Activated CD8-positive, alpha-beta memory T cell treated with anti-CD3 and anti-CD28 coated beads for 24 hours (primary cell): ENCODE data around the gene NME1.
A peak's percentile ranks its signal among the peaks of the same experiment; 100 is the strongest.
"Not testable (repeated sequence)": the region's sequence is repeated elsewhere in the genome, so short reads cannot be mapped to it uniquely, and the experiment has no call there.

Experiments used
- DNase-seq: peaks from one replicate; pipeline ENCODE4 v3.0.0-alpha.2; 2020

Gene NME1

DNA sequence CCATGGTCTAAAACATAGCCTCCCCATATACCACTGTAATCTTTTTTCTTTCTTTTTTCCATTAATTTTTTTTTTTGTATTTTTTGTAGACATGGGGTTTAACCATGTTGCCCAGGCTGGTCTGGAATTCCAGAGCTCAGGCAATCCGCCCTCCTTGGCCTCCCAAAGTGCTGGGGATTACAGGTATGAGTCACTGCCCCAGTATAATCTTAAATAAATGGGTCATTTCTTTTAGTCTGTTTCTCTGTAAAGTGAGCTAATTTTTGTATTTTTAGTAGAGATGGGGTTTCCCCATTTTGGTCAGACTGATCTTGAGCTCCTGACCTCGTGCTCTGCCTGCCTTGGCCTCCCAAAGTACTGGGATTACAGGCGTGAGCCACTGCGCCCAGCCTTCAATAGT, 5.7 kb upstream of the NME1 start:
- no peak for DNase-seq

DNA sequence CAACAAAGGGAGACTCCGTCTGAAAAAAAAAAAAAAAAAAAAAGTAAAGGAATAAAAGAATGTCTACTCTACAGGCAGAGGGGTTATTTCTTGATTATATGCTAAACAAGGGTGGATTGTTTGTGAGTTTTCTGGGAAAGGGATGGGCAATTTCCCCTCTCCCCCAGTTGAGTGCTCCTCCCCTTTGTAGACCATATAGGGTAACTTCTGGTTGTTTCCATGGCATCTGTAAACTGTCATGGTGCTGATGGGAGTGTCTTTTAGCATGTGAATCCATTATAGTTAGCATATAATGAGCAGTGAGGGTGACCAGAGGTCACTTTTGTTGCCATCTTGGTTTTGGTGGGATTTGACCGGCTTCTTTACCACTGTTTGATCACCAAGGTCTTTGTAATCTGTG, 4.2 kb upstream of the NME1 start:
- DNase-seq, result no peak

DNA sequence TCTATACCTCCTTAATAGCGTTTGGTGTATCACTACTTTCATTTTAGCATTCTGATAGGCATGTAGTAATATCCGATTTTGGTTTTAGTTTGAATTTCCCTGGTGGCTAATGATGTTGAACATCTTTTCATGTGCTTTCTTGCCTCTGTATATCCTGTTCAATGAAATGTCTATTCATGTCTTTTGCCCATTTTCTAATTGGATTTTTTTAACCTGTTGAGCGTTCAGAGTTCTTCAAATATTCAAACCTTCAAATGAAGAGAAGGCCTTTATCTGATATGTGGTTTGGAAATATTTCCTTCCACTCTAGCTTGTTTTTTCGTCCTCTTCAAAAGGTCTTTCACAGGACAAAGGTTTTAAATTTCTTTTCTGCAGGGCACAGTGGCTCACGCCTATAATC, 2.4 kb upstream of the NME1 start:
- DNase-seq, result no peak

DNA sequence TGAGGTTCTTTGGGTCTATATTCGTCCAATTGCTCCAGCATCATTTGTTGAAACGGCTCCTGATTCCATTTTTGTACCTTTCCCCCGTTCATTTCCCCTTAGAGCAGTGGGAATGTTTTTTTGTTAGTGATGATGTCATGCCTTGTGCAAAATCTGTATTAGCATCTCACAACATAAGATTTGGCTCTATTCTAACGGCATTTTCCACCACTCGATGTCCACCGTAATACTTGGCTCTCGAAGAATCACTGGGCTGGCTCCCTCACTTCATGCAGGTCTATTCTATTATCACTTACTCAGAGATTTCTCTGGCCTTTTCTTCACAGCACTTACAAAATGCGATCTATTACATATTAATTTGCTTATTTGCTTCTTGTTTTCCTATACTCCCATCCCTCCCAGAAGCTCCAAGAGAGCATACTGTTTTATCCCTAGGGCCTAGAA, 571 bp upstream of the NME1 start:
- no peak for DNase-seq

DNA sequence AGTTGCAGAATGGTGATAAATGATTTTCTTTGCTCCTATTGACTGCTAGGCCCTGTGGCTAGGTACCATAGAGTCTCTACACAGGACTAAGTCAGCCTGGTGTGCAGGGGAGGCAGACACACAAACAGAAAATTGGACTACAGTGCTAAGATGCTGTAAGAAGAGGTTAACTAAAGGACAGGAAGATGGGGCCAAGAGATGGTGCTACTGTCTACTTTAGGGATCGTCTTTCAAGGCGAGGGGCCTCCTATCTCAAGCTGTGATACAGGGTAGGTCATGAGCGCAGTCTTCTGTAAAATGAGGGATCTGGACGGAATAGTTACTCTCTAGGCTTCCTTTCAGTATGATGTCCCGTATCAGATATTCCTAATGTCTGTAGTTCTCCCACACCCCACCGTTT, 817 bp downstream of the NME1 start:
- DNase-seq, result no peak

DNA sequence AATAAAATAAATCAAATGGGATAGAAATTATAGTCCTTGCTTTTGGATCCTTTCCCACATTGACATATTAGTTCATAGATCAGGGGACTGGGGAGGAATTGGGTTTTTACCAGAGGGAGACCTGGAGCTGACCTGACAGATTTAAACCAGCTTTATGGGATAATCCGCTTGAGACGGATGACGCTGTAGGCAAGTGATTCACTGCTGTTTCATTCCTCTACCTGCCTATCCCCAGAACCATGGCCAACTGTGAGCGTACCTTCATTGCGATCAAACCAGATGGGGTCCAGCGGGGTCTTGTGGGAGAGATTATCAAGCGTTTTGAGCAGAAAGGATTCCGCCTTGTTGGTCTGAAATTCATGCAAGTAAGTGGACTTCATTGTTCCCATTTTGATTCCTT, 2.1 kb downstream of the NME1 start:
- DNase-seq, result no peak

DNA sequence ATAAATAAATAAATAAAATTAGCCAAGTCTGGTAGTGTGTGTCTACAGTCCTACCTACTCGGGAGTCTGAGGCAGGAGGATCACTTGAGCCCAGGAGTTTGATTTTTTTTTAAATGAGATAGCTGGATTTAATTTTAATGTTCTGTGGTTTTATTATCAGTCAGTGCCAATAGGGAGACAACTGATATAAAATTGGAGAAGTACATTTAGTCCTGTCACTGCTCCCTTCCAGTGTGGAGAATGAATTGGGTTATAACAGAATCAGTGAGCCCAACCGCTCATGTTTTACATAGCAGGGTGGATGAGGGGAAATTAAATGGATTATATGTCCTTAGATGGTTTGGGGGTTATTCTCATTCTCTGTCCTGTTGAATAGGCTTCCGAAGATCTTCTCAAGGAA, 6.2 kb downstream of the NME1 start:
- no peak for DNase-seq

DNA sequence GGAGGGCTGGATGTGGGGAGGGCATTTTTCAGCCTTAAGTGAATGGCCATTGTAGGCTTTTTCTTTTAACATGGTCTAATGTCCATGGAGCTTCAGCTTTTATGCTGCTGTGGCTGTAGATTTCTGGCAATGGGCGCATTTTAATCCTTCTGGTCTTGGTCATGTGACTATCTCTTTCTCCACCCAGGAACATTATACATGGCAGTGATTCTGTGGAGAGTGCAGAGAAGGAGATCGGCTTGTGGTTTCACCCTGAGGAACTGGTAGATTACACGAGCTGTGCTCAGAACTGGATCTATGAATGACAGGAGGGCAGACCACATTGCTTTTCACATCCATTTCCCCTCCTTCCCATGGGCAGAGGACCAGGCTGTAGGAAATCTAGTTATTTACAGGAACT, 8.2 kb downstream of the NME1 start:
- DNase-seq, result peak; percentile 17

DNA sequence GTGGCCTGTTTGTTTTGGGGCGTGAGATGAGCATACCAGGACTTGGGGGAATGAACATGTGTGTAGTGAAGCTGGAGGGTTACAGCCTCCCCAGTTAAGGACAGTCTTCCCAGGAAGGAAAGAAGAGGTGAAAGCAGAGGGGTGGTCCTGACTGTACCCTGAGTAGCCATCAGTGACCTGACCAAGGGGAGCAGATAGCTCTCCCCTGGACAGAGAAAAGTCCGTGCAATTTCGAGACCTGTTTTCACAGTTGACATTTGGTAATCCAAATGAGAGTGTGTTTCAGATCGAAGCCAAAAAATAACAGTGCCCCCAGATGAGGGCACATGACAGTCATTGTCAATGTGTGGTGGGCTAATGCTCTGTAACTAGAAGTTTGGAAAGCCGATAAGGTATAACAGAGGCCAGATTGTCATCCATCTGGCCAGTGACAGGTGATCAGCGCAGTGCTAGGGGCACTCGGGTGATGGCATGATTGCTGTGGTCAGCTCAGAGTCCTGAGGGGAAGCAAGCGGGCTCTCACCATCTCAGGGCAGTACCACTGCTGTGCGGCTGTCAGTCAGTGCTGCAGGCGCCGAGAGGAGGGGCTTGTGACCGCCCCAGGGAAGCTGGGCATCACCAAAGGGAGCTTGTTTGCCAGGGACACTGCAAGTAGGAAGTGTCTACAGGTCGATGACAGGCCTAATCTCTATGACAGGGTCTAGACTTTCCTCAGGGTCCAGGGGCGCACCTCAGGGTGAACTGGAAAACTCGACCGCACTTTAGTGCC, 11.7 kb downstream of the NME1 start:
- DNase-seq, result peak; percentile 52

DNA sequence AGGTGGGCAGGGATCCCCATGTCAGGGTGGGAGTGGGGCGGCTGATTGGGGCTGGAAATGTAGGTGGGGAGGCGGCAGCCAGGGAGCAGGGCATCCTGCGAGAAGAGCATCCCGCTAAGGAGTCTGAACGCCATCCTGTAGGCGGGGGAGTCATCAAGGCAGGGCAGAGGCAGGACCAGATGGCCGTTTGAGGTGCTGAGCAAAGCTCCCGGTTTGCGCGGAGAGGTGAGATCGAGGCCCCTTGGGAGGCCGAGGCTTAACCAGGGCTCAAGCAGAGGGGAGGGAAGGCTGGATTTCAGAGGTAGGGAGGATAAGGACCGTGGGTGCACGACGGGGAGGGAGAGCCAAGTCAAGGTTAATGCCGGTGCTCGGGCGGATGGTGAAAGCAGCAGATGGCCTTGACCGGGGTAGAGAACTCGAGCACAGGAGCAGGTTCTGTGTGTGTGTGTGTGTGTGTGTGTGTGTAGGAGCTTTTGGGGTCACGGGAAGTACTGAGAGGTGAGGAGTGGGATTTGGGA, 12.4 kb downstream of the NME1 start:
- no peak for DNase-seq

DNA sequence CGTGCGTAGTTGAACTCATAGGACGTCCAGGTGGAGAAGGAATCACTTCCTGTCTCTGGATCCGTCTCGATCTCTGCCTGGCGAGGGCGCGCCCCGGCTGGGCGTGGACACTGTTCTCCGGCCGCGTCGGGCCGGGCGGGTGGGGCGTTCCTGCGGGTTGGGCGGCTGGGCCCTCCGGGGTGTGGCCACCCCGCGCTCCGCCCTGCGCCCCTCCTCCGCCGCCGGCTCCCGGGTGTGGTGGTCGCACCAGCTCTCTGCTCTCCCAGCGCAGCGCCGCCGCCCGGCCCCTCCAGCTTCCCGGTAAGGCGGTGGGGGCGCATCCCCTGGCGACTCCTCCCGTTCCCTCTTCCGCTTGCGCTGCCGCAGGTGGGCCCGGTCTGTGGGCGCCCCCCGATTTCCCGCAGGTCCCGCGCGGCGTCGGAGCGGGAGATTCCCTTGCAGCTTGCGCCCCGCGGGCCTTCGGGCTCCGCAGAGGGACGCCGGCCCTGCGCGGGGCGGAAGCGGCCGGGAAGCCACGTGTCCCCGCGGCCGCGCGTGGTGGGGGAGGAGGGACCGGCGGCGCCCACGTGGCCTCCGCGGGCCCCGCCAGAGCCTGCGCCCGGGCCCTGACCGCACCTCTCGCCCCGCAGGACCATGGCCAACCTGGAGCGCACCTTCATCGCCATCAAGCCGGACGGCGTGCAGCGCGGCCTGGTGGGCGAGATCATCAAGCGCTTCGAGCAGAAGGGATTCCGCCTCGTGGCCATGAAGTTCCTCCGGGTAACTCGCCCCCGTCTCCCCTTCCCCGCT, 13.0 kb downstream of the NME1 start, which contains the start of gene NME2:
NME2 (plus strand) TSS at position 214 of the 789 bp plus-strand sequence; CDS start at position 634, 420 bp downstream.
- peak; percentile 94 for DNase-seq

DNA sequence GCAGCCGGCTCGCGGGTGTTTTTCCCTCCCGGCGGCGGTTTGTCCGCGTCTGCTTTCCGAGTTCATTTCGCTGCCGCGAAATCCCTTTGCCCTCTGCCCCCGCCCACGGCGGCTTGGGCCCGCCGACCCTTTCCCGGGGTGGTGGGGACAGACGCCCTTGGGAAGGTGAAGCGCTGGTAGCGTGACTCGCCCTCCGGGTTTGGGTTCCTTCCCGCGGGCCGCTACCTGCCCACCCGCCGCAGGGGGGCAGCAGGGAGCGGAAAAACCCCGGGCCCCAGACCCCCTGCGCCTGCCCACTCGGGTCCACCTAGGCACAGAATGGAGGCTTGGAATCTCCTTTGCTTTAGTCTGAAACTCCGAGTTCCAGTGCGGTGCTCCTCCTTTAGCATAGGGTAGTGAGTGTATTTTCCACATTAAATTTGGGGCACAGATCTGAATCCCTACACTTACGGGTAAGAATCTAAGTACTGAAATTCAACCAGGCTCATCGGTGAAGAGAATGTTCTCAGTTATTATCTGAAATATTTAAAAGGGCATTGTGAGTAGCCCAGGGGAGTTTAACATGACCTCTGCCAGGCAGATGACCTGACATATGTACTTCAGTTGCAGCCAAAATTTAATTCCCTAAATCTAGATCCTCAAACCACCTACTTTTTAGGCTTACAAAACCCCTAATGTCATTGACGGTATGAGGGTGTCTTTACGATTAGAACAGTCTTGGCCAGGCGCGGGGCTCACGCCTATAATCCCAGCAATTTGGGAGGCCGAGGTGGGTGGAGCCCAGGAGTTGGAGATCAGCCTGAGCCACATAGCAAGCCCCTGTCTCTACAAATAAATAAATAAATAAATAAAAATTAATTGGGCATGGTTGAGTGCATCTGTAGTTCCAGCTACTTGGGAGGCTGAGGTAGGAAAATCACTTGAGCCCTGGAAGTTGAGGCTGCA, 13.9 kb downstream of the NME1 start:
- DNase-seq, result peak; percentile 92

DNA sequence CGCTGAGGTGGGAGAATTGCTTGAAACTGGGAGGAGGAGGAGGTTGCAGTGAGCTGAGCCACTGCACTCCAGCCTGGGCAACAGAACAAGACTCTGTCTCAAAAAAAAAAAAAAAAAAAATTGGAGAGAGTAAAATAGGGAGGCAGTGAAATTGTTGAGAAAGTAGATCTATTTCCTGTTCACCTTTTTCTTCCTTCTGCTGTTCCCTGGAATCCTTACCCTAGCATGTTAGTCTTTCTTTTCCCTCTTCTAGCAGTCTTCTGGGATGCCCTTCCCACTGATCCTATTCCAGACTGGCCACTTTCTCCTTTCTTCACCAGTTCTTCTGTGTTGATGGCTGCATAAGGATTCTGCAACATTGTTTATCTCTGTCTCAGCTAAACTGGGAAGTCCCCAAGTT, 16.0 kb downstream of the NME1 start:
- DNase-seq, result no peak

DNA sequence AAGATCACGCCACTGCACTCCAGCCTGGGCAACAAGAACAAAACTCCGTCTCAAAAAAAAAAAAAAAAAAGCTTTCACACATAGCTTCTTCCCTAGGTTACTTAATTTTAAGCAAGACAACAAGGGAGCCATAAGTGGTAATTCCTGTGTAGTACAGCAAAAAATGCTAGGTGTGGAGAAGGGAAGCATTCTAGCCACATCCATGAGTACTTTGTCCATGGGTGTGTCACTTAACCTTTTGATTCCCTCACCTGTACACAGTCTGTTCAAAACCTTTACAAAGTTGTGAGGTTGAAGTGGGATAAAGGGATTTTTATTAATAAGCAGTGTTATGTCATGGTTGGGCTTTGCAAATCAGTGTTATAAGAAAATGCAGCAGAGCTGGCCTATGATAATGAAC, 17.4 kb downstream of the NME1 start:
- DNase-seq, result no peak

DNA sequence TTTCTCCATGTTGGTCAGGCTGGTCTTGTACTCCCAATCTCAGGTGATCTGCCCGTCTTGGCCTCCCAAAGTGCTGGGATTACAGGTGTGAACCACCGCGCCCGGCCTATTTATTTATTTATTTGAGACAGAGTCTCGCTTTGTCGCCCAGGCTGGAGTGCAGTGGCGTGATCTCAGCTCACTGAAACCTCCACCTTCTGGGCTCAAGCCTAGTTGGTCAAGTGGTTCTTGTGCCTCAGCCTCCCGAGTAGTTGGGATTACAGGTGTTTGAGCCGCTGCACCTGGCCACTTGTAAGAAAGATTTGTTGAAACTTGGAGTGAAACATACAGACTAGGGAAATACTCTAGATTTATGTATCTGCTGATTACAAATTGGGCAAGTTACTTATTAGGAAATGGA, 18.7 kb downstream of the NME1 start:
- not testable (repeated sequence) for DNase-seq

DNA sequence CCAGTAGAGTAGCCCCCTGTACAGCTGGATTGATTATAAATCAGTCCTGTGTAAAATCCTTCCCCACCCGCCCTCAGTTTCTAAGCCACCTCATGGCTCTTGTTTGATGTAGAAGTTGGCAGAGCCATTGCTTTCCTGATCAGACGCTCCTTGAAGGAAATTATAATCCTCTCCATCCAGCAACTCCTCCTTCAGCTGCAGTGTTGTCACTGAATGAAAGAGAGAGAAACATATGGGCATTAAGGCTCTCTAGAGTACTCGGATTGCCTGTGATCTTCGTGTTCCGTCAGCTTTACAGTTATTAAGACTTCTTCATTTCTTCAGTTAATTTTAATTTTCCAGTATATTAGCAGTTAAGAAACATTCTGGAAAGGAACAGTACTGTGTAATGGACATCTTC, 27.1 kb downstream of the NME1 start:
- DNase-seq, result peak; percentile 9

DNA sequence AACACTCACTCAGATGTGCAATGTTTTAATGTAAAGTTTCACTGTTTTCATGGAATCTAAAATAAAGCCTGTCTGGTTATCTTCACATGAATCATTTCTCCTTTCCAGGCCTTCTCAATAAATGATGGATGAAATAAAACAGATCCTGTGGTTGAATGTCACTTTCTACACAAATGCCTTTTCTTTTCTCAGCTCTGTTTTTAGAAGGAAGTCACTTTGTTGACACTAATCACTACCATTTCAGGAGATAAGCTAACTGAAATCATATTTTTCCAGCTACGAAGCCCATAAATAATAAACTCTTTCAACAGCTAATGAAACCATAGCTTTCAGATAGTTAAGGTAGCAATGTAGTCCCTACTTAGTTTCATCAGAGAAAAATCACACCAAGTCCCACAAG, 30.8 kb downstream of the NME1 start:
- no peak for DNase-seq

DNA sequence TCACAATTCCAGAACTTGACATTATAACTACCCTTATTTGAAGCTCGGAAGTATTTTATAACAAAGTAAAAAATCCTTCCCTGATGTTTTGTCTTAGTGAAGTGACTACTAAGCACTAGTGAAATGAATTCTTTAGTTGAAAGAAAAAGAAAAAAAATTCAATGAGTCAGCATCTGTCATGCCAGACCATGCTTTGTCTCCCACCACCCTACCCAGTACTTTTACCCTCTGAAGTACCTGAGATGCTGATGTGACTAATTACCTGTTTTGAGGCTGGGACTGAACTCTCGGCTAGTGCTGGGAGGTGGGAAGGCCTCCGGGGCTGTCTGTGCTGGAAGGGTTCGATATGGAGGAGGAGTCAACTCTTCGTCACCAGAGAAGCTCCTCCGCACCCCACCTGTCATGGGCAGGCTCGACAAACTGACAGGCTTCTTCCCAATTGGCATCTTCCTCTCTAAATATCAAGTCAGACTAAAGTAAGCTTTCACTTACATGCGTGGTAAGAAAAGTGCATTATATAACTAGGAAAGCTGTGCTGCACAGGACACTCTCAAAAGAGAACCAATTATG, 32.5 kb downstream of the NME1 start:
- DNase-seq, result no peak

DNA sequence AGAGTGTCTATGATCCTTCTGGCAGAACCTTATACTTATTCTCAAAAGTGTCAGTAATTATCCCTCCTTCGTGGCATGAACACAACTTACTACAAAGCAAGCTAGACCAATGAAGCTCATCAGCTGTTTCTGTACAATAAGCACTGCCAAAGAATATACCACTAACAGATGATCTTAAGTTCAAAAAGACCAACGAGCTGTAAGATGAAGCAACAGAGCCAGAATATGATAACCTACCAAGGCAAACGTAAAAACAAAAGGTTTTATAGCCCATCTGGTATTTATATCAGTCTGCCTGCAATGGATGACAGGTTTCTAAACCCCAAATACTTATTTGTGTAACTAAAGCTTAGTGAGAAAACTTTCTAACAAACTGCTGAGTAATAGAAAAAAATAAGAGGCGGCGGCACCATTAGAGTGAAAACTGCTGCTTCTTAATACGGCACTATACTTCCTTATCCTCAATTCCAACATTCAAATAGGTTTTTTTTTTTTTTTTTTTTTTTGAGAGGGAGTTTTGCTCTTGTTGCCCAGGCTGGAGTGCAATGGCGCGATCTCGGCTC, 35.0 kb downstream of the NME1 start:
- no peak for DNase-seq

DNA sequence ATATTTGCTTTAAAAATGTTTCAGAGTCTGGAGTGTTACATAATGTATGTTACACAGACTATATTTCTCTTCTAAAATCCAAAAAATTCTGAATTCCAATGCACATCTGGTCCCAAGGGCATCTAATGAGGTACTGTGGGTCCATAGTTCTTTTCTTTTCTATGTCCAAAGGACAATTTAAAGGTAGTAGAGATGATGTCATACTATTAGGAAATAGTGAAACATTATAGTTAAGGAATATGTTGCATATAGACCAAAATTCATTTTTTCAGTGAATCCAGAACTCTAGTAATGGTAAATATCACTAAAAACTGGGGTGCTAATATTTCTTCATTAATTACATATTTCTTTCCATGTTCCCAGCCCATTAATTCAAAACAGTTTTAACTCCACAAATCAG, 35.8 kb downstream of the NME1 start:
- no peak for DNase-seq

DNA sequence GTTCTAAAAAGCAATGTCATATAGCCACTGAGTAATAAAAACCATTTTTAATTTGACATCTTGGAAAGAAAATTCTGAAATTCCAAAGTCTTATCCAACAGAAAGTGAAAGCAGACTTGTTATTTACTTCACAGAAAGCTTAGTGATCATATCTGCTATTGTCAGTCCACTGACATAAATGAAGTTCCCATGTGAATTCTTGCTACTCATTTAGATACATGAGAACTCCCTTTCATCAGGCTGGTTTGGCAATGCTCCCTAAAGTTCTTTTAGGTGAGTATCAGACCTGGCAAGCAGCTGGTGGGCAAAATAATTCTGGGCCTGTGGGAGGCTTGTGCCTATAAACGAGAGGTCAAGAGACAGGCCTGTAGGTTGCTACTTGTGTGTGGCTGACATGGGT, 36.3 kb downstream of the NME1 start:
- DNase-seq, result no peak

DNA sequence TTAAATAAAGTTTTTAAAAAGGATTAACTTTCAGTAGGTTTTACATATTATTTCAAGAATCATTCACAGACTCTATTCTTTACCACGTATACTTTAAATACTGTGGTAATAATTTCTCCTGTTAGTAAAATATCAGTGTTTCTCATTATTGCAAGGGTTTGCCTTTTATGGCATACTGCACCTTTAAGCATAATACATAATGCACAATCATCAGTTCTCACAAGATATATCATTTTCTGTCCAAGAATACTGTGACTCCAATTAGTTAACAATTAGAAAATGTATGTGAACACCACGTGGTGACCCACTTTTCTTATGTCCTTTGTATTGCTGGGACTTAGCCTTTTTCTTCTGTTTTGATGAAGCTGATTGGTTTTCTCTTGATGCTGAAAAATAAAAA, 38.5 kb downstream of the NME1 start:
- DNase-seq, result no peak
